ENCODE data around the gene LRRFIP2.
"Not testable (repeated sequence)": the region's sequence is repeated elsewhere in the genome, so short reads cannot be mapped to it uniquely, and the experiment has no call there.

The LRRFIP2 gene

GRCh38 chr3:37053337-37053736 is 121.0 kb downstream of the LRRFIP2 start:
- DNase-seq (ENCODE audit: low read depth in 1 of 2, low spot score in 1 of 2), result no peak
- Histone ChIP-seq H3K4me3 (replicated peaks; ENCODE audit: insufficient read depth, low read length) (no peak overlapping the region), H3K27me3 (ENCODE audit: insufficient read depth, poor library complexity, severe bottlenecking) (no peaks in the 10 kb centered on the region), H3K27ac (replicated peaks) (no peak overlapping the region)
- TF ChIP-seq POLR2AphosphoS5 (IDR thresholded peaks at IDR 0.05; ENCODE audit: low read depth), result no peak
- no peak for TF ChIP-seq SPI1 (IDR thresholded peaks at IDR 0.05; ENCODE audit: borderline replicate concordance, low read depth)
- TF ChIP-seq REST (IDR thresholded peaks at IDR 0.05; ENCODE audit: insufficient replicate concordance, low read depth), result no peak
- TF ChIP-seq, protein P1, sequence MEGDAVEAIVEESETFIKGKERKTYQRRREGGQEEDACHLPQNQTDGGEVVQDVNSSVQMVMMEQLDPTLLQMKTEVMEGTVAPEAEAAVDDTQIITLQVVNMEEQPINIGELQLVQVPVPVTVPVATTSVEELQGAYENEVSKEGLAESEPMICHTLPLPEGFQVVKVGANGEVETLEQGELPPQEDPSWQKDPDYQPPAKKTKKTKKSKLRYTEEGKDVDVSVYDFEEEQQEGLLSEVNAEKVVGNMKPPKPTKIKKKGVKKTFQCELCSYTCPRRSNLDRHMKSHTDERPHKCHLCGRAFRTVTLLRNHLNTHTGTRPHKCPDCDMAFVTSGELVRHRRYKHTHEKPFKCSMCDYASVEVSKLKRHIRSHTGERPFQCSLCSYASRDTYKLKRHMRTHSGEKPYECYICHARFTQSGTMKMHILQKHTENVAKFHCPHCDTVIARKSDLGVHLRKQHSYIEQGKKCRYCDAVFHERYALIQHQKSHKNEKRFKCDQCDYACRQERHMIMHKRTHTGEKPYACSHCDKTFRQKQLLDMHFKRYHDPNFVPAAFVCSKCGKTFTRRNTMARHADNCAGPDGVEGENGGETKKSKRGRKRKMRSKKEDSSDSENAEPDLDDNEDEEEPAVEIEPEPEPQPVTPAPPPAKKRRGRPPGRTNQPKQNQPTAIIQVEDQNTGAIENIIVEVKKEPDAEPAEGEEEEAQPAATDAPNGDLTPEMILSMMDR (IDR thresholded peaks at IDR 0.05; ENCODE audit: insufficient read depth, low read length), result no peak
- TF ChIP-seq GABPA (IDR thresholded peaks at IDR 0.05; ENCODE audit: low read depth), result no peak

DNA sequence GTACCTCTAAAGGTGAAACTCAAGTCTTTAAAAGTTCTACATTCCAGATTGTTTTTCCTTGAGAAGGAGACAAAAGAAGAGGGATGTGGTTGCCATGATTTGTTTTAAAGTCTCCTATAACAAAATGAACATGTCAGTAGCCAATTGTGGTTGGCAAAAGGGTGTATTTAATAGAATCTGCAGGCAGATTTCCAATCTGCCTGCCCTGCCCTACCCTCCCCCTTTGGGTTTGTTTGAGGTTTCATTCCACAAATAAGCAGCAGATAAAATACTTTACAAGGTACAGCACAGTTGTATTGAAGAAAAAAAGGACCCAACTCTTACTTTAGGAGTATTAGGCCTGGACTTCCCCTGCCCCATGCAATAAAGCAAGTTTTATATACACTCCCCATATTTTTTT is 121.5 kb downstream of the LRRFIP2 start:
- no peak overlapping the region for H3K27ac ChIP-seq (replicated peaks)
- TF ChIP-seq, protein P1 (IDR thresholded peaks at IDR 0.05; ENCODE audit: insufficient read depth, low read length), result no peak
- TF ChIP-seq GABPA (IDR thresholded peaks at IDR 0.05; ENCODE audit: low read depth) (no peak), SPI1 (IDR thresholded peaks at IDR 0.05; ENCODE audit: borderline replicate concordance, low read depth) (no peak), POLR2AphosphoS5 (IDR thresholded peaks at IDR 0.05; ENCODE audit: low read depth) (no peak), REST (IDR thresholded peaks at IDR 0.05; ENCODE audit: insufficient replicate concordance, low read depth) (no peak)
- DNase-seq (ENCODE audit: low read depth in 1 of 2, low spot score in 1 of 2), result no peak
- H3K27me3 ChIP-seq (ENCODE audit: insufficient read depth, poor library complexity, severe bottlenecking), result no peaks in the 10 kb centered on the region
- H3K4me3 ChIP-seq (replicated peaks; ENCODE audit: insufficient read depth, low read length), result no peak overlapping the region

DNA sequence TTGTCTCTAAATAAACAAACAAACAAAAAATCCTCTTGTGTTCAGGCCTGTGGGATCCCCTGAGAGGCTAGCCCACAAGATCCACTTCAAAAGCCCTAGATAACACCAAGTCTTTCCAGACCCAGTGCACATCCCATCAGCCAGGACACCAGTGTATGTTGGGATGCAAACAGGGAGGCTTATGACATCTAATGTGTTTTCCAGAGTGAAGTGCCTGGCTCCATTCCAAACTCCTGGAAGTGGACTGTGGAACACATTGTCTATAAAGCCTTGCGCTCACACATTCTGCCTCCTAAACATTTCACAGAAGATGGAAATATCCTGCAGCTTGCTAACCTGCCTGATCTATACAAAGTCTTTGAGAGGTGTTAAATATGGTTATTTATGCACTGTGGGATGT is 124.1 kb downstream of the LRRFIP2 start:
- peak overlapping the region; percentile 29 for H3K27ac ChIP-seq (replicated peaks)

DNA sequence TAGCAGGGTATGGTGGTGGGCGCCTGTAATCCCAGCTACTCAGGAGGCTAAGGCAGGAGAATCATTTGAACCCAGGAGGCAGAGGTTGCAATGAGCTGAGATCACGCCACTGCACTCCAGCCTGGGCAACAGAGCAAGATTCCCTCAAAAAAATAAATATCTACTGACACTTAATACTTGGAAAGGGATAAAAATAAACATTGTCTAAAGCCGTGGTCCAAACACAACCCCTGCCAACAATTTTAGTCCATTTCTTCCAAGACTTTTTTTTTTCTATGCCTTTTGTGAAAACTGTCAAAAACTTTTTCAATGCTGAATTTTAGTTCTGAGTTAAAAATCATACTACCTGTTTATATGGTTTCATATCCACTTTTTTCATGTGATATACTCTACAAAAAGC is 131.7 kb downstream of the LRRFIP2 start:
- not testable (repeated sequence) for H3K27me3 ChIP-seq (ENCODE audit: insufficient read depth, poor library complexity, severe bottlenecking); DNase-seq (ENCODE audit: low read depth in 1 of 2, low spot score in 1 of 2); H3K27ac ChIP-seq (replicated peaks); H3K4me3 ChIP-seq (replicated peaks; ENCODE audit: insufficient read depth, low read length)

More for the DNA sequence above, 124.1 kb downstream of the LRRFIP2 start:
- DNase-seq (ENCODE audit: low read depth in 1 of 2, low spot score in 1 of 2), result no peak
- Histone ChIP-seq H3K4me3 (replicated peaks; ENCODE audit: insufficient read depth, low read length) (no peak overlapping the region), H3K27me3 (ENCODE audit: insufficient read depth, poor library complexity, severe bottlenecking) (no peaks in the 10 kb centered on the region)
- TF ChIP-seq GABPA (IDR thresholded peaks at IDR 0.05; ENCODE audit: low read depth), result no peak
- no peak for TF ChIP-seq SPI1 (IDR thresholded peaks at IDR 0.05; ENCODE audit: borderline replicate concordance, low read depth)
- no peak for TF ChIP-seq REST (IDR thresholded peaks at IDR 0.05; ENCODE audit: insufficient replicate concordance, low read depth)
- TF ChIP-seq POLR2AphosphoS5 (IDR thresholded peaks at IDR 0.05; ENCODE audit: low read depth), result no peak
- TF ChIP-seq, protein P1 (IDR thresholded peaks at IDR 0.05; ENCODE audit: insufficient read depth, low read length), result no peak

Measured in HL-60 (cell line).